ENCODE data around the gene ATL3.
"Not testable (repeated sequence)": the region's sequence is repeated elsewhere in the genome, so short reads cannot be mapped to it uniquely, and the experiment has no call there.

The ATL3 gene

DNA sequence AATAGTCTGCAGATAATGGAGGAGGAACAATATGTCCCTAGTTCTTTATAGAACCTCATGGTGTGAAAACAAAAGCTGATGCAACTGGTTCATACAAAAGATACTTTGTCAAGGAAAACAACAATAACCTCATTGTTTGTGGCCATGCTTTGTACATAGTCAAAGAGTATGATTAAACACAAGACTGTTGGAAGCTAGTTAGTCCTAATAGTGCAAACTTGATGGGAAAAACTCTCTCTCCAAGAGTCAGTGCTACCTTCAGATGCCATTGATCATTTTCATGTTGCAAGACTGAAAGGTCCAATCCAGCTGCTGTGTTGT, 87.9 kb downstream of the ATL3 start:
- no peak for DNase-seq

DNA sequence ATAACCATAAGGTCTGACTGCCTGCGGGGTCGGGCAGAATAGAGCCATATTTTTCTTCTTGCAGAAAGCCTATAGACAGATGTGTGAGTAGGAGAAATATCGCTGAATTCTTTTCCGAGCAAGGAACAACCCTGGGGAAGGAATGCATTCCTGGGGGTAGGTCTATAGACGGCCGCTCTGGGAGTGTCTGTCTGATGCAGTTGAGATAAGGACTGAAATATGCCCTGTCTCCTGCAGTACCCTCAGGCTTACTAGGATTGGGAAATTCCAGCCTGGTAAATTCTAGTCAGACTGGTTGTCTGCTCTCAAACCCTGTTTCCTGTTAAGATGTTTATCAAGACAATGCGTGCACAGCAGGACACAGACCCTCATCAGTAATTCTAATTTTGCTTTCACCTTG, 90.0 kb downstream of the ATL3 start:
- not testable (repeated sequence) for DNase-seq

DNA sequence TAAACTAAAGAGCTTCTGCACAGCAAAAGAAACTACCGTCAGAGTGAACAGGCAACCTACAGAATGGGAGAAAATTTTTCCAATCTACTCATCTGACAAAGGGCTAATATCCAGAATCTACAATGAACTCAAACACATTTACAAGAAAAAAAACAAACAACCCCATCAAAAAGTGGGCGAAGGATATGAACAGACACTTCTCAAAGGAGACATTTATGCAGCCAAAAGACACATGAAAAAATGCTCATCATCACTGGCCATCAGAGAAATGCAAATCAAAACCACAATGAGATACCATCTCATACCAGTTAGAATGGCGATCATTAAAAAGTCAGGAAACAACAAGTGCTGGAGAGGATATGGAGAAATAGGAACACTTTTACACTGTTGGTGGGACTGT, 92.3 kb downstream of the ATL3 start:
- not testable (repeated sequence) for DNase-seq

DNA sequence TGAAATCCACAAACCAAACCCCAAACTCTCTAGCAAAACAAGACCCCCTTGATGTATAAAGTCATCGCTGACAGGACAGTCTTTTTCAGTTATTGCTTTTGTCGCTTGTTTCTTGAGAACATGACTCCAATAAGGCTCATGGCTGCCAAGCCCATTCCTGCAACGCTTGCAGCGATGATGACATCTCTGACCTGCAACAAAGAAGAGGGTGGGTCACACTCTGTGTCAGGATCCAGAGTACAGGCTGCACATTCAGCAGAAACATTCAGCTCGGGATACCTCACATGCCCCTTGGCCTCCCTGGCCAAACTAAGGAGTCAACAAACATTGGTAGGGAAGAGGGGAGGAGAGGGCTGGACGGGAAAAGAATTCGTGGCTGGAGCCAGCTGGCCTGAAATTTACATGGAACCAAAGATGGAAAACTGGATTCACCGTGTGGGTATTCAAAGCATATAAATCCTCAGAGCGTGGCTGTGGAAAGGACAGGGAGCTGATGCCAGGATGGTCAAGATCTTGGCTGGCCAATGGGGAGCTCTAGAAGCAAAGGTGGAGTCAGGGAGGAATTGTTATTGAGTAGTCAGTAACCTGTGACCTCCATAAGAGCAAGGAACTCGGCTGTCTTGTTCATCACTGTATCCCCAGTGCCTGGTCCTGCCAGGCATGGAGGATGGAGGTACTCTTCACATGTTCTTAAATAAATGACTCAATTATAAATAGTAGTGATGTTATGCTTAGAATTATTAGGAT, 96.1 kb downstream of the ATL3 start:
- DNase-seq, result no peak
